ENCODE measurements around the gene PRSS37.

DNA sequence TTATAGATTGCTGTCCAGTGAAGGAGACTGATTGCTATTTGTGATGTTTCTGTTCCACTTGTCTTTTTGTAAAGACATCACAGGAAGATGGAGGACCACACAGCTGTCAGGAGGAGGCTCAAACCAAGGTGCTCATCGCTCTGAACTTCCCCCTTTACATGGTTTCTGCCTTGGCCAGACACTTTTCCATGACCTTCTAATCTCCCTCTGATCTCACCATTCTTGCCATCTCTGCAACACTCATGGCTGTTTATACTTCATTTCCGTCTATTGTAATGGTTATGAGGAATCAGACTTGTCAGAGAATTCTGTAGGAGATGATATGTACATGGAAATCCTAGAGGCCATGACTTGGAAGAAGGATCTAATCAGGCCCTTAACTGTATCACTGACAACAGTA is 53.0 kb downstream of the PRSS37 start:
- TF ChIP-seq POLR2A (IDR thresholded peaks at IDR 0.05) (no peak), CTCF (IDR thresholded peaks at IDR 0.05 in 4 of 5, conservative IDR thresholded peaks at IDR 0.05 in 1 of 5) (no peak)

Data from gastrocnemius medialis (tissue), 4 donors.